Suprapubic skin (tissue), 4 donors: ENCODE results near the gene NAV3. TPM values are rescaled to one million over a fixed set of nuclear protein-coding genes. Genes with fewer than 3 reads are reported as not detected.

Experiments
- DNase-seq, 2 donors: peaks; one replicate each; pipeline ENCODE4 v3.0.0-alpha.2; 2019; ENCODE audit warnings: low spot score in 2 of 2
- H3K27ac ChIP-seq: fragments of 200-600 bp; sonication (generic); one replicate; pipeline ENCODE4 v1.5.1; 2019
- H3K27me3 ChIP-seq: fragments of 200-600 bp; sonication (generic); one replicate; pipeline ENCODE4 v1.5.1; 2019
- H3K36me3 ChIP-seq: fragments of 200-600 bp; sonication (generic); one replicate; pipeline ENCODE4 v1.5.1; 2019
- H3K4me1 ChIP-seq: fragments of 200-600 bp; sonication (generic); one replicate; pipeline ENCODE4 v1.5.1; 2019
- H3K4me3 ChIP-seq: fragments of 200-600 bp; sonication (generic); one replicate; pipeline ENCODE4 v1.5.1; 2019; ENCODE audit warnings: mild to moderate bottlenecking
- H3K9me3 ChIP-seq: fragments of 200-600 bp; sonication (generic); one replicate; pipeline ENCODE4 v1.5.1; 2019
- CTCF ChIP-seq, 2 donors: fragments of 200-600 bp in 1 of 2; fragments of 450-650 bp in 1 of 2; sonication (generic) in 1 of 2; IDR thresholded peaks; one replicate each; pipeline ENCODE4 v1.5.1; 2016 to 2019; ENCODE audit warnings: antibody characterized with exemption in 2 of 2, mild to moderate bottlenecking in 1 of 2, moderate library complexity in 1 of 2
- EP300 ChIP-seq: sonication (generic); formaldehyde crosslinking; IDR thresholded peaks from one replicate; pipeline ENCODE4 v1.6.1; 2017; ENCODE audit warnings: antibody characterized with exemption
- POLR2A ChIP-seq, 2 donors: fragments of 450-650 bp; IDR thresholded peaks; one replicate each; pipeline ENCODE4 v1.6.1; 2017; ENCODE audit warnings: antibody characterized with exemption in 2 of 2, mild to moderate bottlenecking in 2 of 2, moderate library complexity in 2 of 2
- POLR2AphosphoS5 ChIP-seq, 3 donors: sonication (generic); formaldehyde crosslinking; IDR thresholded peaks; one replicate each; pipeline ENCODE4 v1.6.1; 2017; ENCODE audit warnings: antibody characterized with exemption in 3 of 3
- WGBS: methylation state at CpG from one replicate; pipeline ENCODE4 v1.1.5; 2018; 5-methylcytosine and 5-hydroxymethylcytosine counted together
- total RNA-seq, 4 donors: library from RNA; depleted of rRNA; stranded (reverse); fragments of >200 nt; gene quantifications; one replicate each; pipeline ENCODE4 v1.1.0, GENCODE V29; 2016

NAV3 gene
- total RNA-seq, 4 donors from 2014 or later = 11.7 to 20.9 (median 15.7) TPM

- no peaks in the 10 kb centered on the region for H3K36me3 ChIP-seq
- no peaks in the 10 kb centered on the region for H3K9me3 ChIP-seq
- TF ChIP-seq POLR2A (IDR thresholded peaks at IDR 0.05) (no peak), EP300 (no peak), POLR2AphosphoS5 (IDR thresholded peaks at IDR 0.05) (no peak), CTCF (IDR thresholded peaks at IDR 0.05) (no peak)
- no peaks in the 10 kb centered on the region for H3K27me3 ChIP-seq
- no peak overlapping the region for H3K4me3 ChIP-seq
- no peak overlapping the region for H3K27ac ChIP-seq
- WGBS = 96% methylated on average over 2 of the region's 2 CpGs
- H3K4me1 ChIP-seq = no peaks in the 10 kb centered on the region
- no peak for DNase-seq
Observed at GRCh38 chr12:77932216-77932615, 101.5 kb downstream of the NAV3 start.

- TF ChIP-seq EP300 = no peak
- TF ChIP-seq CTCF (IDR thresholded peaks at IDR 0.05) = no peak
- TF ChIP-seq POLR2A (IDR thresholded peaks at IDR 0.05) = no peak
- TF ChIP-seq POLR2AphosphoS5 (IDR thresholded peaks at IDR 0.05) = no peak
- no peak overlapping the region for H3K4me3 ChIP-seq
- H3K27me3 ChIP-seq = no peaks in the 10 kb centered on the region
- peaks cover 10% of the 10 kb centered on the region for H3K4me1 ChIP-seq
- H3K27ac ChIP-seq = no peak overlapping the region
- H3K36me3 ChIP-seq = no peaks in the 10 kb centered on the region
- no peaks in the 10 kb centered on the region for H3K9me3 ChIP-seq
- DNase-seq = no peak
Observed at GRCh38 chr12:77938301-77938700, 107.6 kb downstream of the NAV3 start.

GRCh38 chr12:77940011-77940423 lies 109.3 kb downstream of the NAV3 start:
- H3K4me1 ChIP-seq = peaks cover 13% of the 10 kb centered on the region
- no peak for DNase-seq
- no peak overlapping the region for H3K27ac ChIP-seq
- H3K4me3 ChIP-seq = no peak overlapping the region
- H3K36me3 ChIP-seq = no peaks in the 10 kb centered on the region
- no peaks in the 10 kb centered on the region for H3K27me3 ChIP-seq
- 69% methylated on average over 1 of the region's 1 CpG for WGBS
- H3K9me3 ChIP-seq = no peaks in the 10 kb centered on the region
- TF ChIP-seq POLR2A (IDR thresholded peaks at IDR 0.05) (no peak), POLR2AphosphoS5 (IDR thresholded peaks at IDR 0.05) (no peak), CTCF (IDR thresholded peaks at IDR 0.05) (no peak), EP300 (no peak)

GRCh38 chr12:77940567-77940966 lies 109.9 kb downstream of the NAV3 start:
- no peak for DNase-seq
- TF ChIP-seq CTCF (IDR thresholded peaks at IDR 0.05) (no peak), EP300 (no peak), POLR2A (IDR thresholded peaks at IDR 0.05) (no peak), POLR2AphosphoS5 (IDR thresholded peaks at IDR 0.05) (no peak)
- Histone ChIP-seq H3K36me3 (no peaks in the 10 kb centered on the region), H3K27ac (no peak overlapping the region), H3K27me3 (no peaks in the 10 kb centered on the region), H3K4me1 (peaks cover 13% of the 10 kb centered on the region), H3K9me3 (no peaks in the 10 kb centered on the region), H3K4me3 (no peak overlapping the region)
- WGBS = 19% methylated on average over 2 of the region's 2 CpGs

- Histone ChIP-seq H3K27ac (no peak overlapping the region), H3K36me3 (no peaks in the 10 kb centered on the region), H3K27me3 (no peaks in the 10 kb centered on the region), H3K4me3 (no peak overlapping the region), H3K9me3 (no peaks in the 10 kb centered on the region), H3K4me1 (peaks cover 13% of the 10 kb centered on the region)
- DNase-seq = no peak
- TF ChIP-seq POLR2AphosphoS5 (IDR thresholded peaks at IDR 0.05) = no peak
- 51% methylated on average over 1 of the region's 1 CpG for WGBS
Observed at GRCh38 chr12:77941401-77941800, 110.7 kb downstream of the NAV3 start.

- peaks cover 15% of the 10 kb centered on the region for H3K4me1 ChIP-seq
- 49% methylated on average over 1 of the region's 1 CpG for WGBS
- no peak for DNase-seq
- H3K27me3 ChIP-seq = no peaks in the 10 kb centered on the region
- H3K4me3 ChIP-seq = no peak overlapping the region
- H3K36me3 ChIP-seq = no peaks in the 10 kb centered on the region
- H3K9me3 ChIP-seq = no peaks in the 10 kb centered on the region
- no peak overlapping the region for H3K27ac ChIP-seq
- TF ChIP-seq EP300 = no peak
- TF ChIP-seq CTCF (IDR thresholded peaks at IDR 0.05) = no peak
- no peak for TF ChIP-seq POLR2AphosphoS5 (IDR thresholded peaks at IDR 0.05)
- no peak for TF ChIP-seq POLR2A (IDR thresholded peaks at IDR 0.05)
Observed at GRCh38 chr12:77943466-77943865, 112.8 kb downstream of the NAV3 start.
